SH-SY5Y (cell line): ENCODE measurements around the gene ABCA13.

ENCODE experiments used
- GATA2 ChIP-seq: IDR thresholded peaks from 2 replicates; pipeline ENCODE4 v1.6.1; 2011; ENCODE audit warnings: mild to moderate bottlenecking, low read depth, low read length
- GATA3 ChIP-seq: IDR thresholded peaks from 2 replicates; pipeline ENCODE4 v1.6.1; 2011; ENCODE audit warnings: low read depth, mild to moderate bottlenecking, low read length, moderate library complexity

DNA sequence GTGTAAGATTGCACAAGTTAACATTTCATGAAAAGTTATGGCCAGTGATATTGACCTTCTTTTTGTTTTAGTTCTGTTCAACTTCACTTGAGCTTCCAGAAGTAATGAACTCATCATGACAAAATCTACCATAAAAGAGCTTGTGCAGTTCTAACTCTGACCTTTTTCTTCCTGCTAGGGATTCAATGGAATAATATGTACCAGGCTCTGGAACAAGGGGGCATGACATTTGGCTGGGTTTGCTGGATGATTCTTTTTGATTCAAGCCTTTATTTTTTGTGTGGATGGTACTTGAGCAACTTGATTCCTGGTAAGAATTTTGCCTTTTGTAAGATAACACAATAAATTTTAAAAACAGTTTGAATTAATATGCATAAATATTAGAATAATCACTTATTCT lies 205.0 kb downstream of the ABCA13 start:
- TF ChIP-seq GATA2 (no peak), GATA3 (no peak)
